GM18517 (cell line): ENCODE measurements around the gene DLG2.

ENCODE experiments used
- ATAC-seq: cut with Tn5 transposase; IDR thresholded peaks from one replicate; pipeline ENCODE4 v1.9.1; 2021; ENCODE audit warnings: mild to moderate bottlenecking, moderate library complexity; ENCODE audit not compliant: unreplicated experiment

The DLG2 gene

GRCh38 chr11:84194696-84195095 is 1432.4 kb downstream of the DLG2 start:
- ATAC-seq = no peak

- no peak for ATAC-seq
These were observed 1433.4 kb downstream of the DLG2 start for GRCh38 chr11:84193706-84194105.

GRCh38 chr11:84188521-84188920 is 1438.6 kb downstream of the DLG2 start:
- ATAC-seq = no peak

- no peak for ATAC-seq
These were observed 1454.1 kb downstream of the DLG2 start for GRCh38 chr11:84173078-84173477.

- no peak for ATAC-seq
These were observed 1462.0 kb downstream of the DLG2 start for GRCh38 chr11:84165139-84165538.

- ATAC-seq = no peak
These were observed 1462.4 kb downstream of the DLG2 start for GRCh38 chr11:84164728-84165127.

GRCh38 chr11:84163116-84163515 is 1464.0 kb downstream of the DLG2 start:
- no peak for ATAC-seq

GRCh38 chr11:84157639-84158038 is 1469.5 kb downstream of the DLG2 start:
- ATAC-seq = no peak

- no peak for ATAC-seq
These were observed 1480.3 kb downstream of the DLG2 start for GRCh38 chr11:84146826-84147225.

- no peak for ATAC-seq
These were observed 1481.4 kb downstream of the DLG2 start for GRCh38 chr11:84145616-84146185.

GRCh38 chr11:84144531-84144930 is 1482.6 kb downstream of the DLG2 start:
- no peak for ATAC-seq

GRCh38 chr11:84142411-84142810 is 1484.7 kb downstream of the DLG2 start:
- no peak for ATAC-seq

GRCh38 chr11:84140386-84141169 is 1486.6 kb downstream of the DLG2 start:
- no peak for ATAC-seq

GRCh38 chr11:84137960-84138359 is 1489.2 kb downstream of the DLG2 start:
- no peak for ATAC-seq

GRCh38 chr11:84137505-84137904 is 1489.6 kb downstream of the DLG2 start:
- ATAC-seq = no peak

- no peak for ATAC-seq
These were observed 1490.2 kb downstream of the DLG2 start for GRCh38 chr11:84136926-84137325.

- no peak for ATAC-seq
These were observed 1496.3 kb downstream of the DLG2 start for GRCh38 chr11:84130646-84131427.

GRCh38 chr11:84129961-84130576 is 1497.1 kb downstream of the DLG2 start:
- ATAC-seq = no peak

GRCh38 chr11:84128840-84129239 is 1498.3 kb downstream of the DLG2 start:
- no peak for ATAC-seq

- ATAC-seq = no peak
These were observed 1509.8 kb downstream of the DLG2 start for GRCh38 chr11:84117394-84117793.

GRCh38 chr11:84106541-84106940 is 1520.6 kb downstream of the DLG2 start:
- no peak for ATAC-seq
